Naive thymus-derived CD4-positive, alpha-beta T cell (primary cell): ENCODE measurements around the gene PTPRN2. TPM values are rescaled to one million over a fixed set of nuclear protein-coding genes. Genes with fewer than 3 reads are reported as not detected.

ENCODE experiments used
- ATAC-seq: fragments of 150-1000 bp; cut with Tn5 transposase; 2 replicates; pipeline ENCODE4 v1.10.0; 2021; ENCODE audit warnings: mild to moderate bottlenecking, moderate library complexity
- CTCF ChIA-PET: fragments of 350-600 bp; sonication (Branson Sonifier 250); formaldehyde crosslinking; loops from one replicate; lab custom pipeline; 2021; ENCODE audit warnings: antibody characterized with exemption; lab: Charles Lee
- POLR2A ChIA-PET: fragments of 350-600 bp; sonication (Branson Sonifier 250); formaldehyde crosslinking; loops from one replicate; lab custom pipeline; 2021; ENCODE audit warnings: antibody characterized with exemption, inconsistent platforms; lab: Charles Lee
- DNase-seq, 9 donors: peaks; one replicate each; pipeline versions ENCODE4 v3.0.0 to v3.0.0-alpha.2; 2020 to 2022; ENCODE audit warnings: mixed read lengths in 1 of 9
- H3K27ac ChIP-seq: one replicate; pipeline ENCODE4 v1.7.0; 2013; ENCODE audit warnings: mild to moderate bottlenecking, low read depth, low read length, moderate library complexity
- H3K27me3 ChIP-seq, 2 donors: one replicate each; pipeline ENCODE4 v1.7.0; 2013; ENCODE audit warnings: low read length in 2 of 2, mild to moderate bottlenecking in 2 of 2, moderate library complexity in 2 of 2; ENCODE audit not compliant: control insufficient read depth in 2 of 2, insufficient read depth in 2 of 2
- H3K36me3 ChIP-seq, 3 experiments: 1 replicate in 2 of 3; 2 replicates in 1 of 3; pipeline ENCODE4 v1.7.0; 2013; ENCODE audit warnings: low read length in 3 of 3, mild to moderate bottlenecking in 3 of 3, moderate library complexity in 1 of 3; ENCODE audit not compliant: insufficient read depth in 3 of 3, control insufficient read depth in 2 of 3
- H3K4me1 ChIP-seq, 2 donors: one replicate each; pipeline ENCODE4 v1.7.0; 2013; ENCODE audit warnings: low read length in 2 of 2, mild to moderate bottlenecking in 2 of 2, moderate library complexity in 1 of 2; ENCODE audit not compliant: control insufficient read depth in 2 of 2, insufficient read depth in 2 of 2
- H3K4me3 ChIP-seq: 2 replicates; pipeline ENCODE4 v1.7.0; 2013; ENCODE audit warnings: mild to moderate bottlenecking, low read length
- H3K9me3 ChIP-seq, 3 experiments: 1 replicate in 2 of 3; 2 replicates in 1 of 3; pipeline ENCODE4 v1.7.0; 2013; ENCODE audit warnings: low read length in 3 of 3; ENCODE audit not compliant: control insufficient read depth in 2 of 3
- H3K27ac Mint-ChIP-seq, 9 donors: one replicate each; pipeline ENCODE4 v1.8.0; 2020 to 2022; ENCODE audit warnings: mixed read lengths in 9 of 9, mild to moderate bottlenecking in 8 of 9, moderate library complexity in 5 of 9, inconsistent platforms in 2 of 9
- H3K27me3 Mint-ChIP-seq, 5 donors: one replicate each; pipeline ENCODE4 v1.8.0; 2021 to 2022; ENCODE audit warnings: mixed read lengths in 5 of 5, mild to moderate bottlenecking in 1 of 5
- H3K36me3 Mint-ChIP-seq, 5 donors: one replicate each; pipeline ENCODE4 v1.8.0; 2020 to 2022; ENCODE audit warnings: mixed read lengths in 5 of 5, mild to moderate bottlenecking in 3 of 5, inconsistent platforms in 1 of 5
- H3K4me1 Mint-ChIP-seq, 7 donors: one replicate each; pipeline ENCODE4 v1.8.0; 2020 to 2022; ENCODE audit warnings: mixed read lengths in 7 of 7, mild to moderate bottlenecking in 3 of 7, inconsistent platforms in 1 of 7
- H3K4me3 Mint-ChIP-seq, 10 donors: one replicate each; pipeline ENCODE4 v1.8.0; 2020 to 2022; ENCODE audit warnings: mild to moderate bottlenecking in 10 of 10, mixed read lengths in 10 of 10, moderate library complexity in 6 of 10, inconsistent platforms in 2 of 10
- H3K9me3 Mint-ChIP-seq, 11 donors: one replicate each; pipeline ENCODE4 v1.8.0; 2020 to 2022; ENCODE audit warnings: mixed read lengths in 11 of 11, mild to moderate bottlenecking in 4 of 11, inconsistent platforms in 1 of 11, moderate library complexity in 1 of 11
- intact Hi-C, 2 donors: fragments of 100-400 bp; cut with micrococcal nuclease; formaldehyde crosslinking; loops; one replicate each; pipeline ENCODE4 v1.15.1; 2023
- polyA plus RNA-seq, 2 donors: library from polyadenylated mRNA; unstranded; fragments of 300-500 nt; fragmentation: Illumina TruSeq; gene quantifications; one replicate each; pipeline ENCODE4 v1.2.3, GENCODE V29; 2021
- total RNA-seq, 6 experiments: library from RNA in 5 of 6; stranded (reverse) in 5 of 6; gene quantifications; 1 replicate in 5 of 6; 2 replicates in 1 of 6; pipeline ENCODE4 v1.2.3 and lab custom pipeline; 2021 to 2026

The PTPRN2 gene
- total and polyA plus RNA-seq, 7 experiments from 2014 or later: 0.58 to 2.3 (median 1.4) TPM

DNA sequence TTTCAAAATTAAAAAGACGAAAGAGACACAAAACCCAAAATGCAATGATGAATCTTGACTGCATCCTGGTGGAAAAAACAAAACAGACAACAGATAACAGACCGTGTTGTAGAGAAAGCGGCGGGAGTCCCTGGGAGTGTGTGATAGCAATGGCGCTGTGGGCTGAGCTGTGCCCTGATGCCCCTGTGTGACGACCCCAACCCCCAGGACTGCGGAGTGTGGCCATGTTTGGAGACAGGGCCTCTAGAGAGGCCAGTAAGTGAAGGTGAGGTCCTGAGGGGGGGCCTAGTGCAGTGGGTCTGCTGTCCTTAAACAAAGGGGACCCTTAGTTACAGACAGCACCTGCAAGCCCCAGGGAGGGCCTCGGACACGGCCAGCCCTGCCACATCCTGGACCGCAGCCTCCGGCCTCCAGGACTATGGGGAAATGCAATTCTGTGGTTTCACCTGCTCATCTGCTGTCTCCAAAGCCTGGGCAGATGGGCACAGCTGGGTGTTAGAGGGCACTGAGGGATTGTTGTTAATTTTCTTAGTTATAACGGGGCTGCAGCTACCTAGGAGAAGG, 973.1 kb downstream of the PTPRN2 start:
- Histone ChIP-seq H3K36me3 (no peaks in the 10 kb centered on the region), H3K27me3 (no peaks in the 10 kb centered on the region), H3K27ac (no peak overlapping the region), H3K4me1 (peaks cover 0 to 8% of the 10 kb centered on the region in 2 donors), H3K4me3 (no peak overlapping the region), H3K9me3 (no peaks in the 10 kb centered on the region)
- POLR2A ChIA-PET: interaction anchor here (0.8 to 5.2 kb wide), 4 partner anchors 10 to 257 kb away, joined by 4 to 61 read pairs (median 6); no protein-coding TSS in a partner anchor
- Mint-ChIP-seq H3K27ac (peak overlapping the region in 8 of 9 donors; percentile 46 to 83 (median 63)), H3K9me3 (peaks cover 0 to 3% (median 0%) of the 10 kb centered on the region in 11 donors), H3K4me1 (peaks cover 8 to 37% (median 23%) of the 10 kb centered on the region in 7 donors), H3K4me3 (peak overlapping the region in 6 of 10 donors; percentile 33 to 87 (median 66)), H3K36me3 (peaks cover 0 to 11% (median 0%) of the 10 kb centered on the region in 5 donors), H3K27me3 (peaks cover 0 to 4% (median 0%) of the 10 kb centered on the region in 5 donors)
- DNase-seq: no peak
- ATAC-seq: no peak
- intact Hi-C loops: loop anchor here (2.0 to 5.0 kb wide), 4 partner anchors 37 to 182 kb away; no protein-coding TSS in a partner anchor
- CTCF ChIA-PET: interaction anchor here (0.7 to 1.2 kb wide), 6 partner anchors 12 to 143 kb away, joined by 3 read pairs; no protein-coding TSS in a partner anchor

- Mint-ChIP-seq H3K4me3 (peak overlapping the region in 9 of 10 donors; percentile 3 to 92 (median 79)), H3K27ac (peak overlapping the region in 7 of 9 donors; percentile 46 to 86 (median 78)), H3K36me3 (peaks cover 0 to 11% (median 0%) of the 10 kb centered on the region in 5 donors), H3K9me3 (peaks cover 0 to 3% (median 0%) of the 10 kb centered on the region in 11 donors), H3K4me1 (peaks cover 8 to 37% (median 23%) of the 10 kb centered on the region in 7 donors), H3K27me3 (peaks cover 0 to 4% (median 0%) of the 10 kb centered on the region in 5 donors)
- intact Hi-C loops: loop anchor here (1.0 to 5.0 kb wide), 10 partner anchors 13 to 262 kb away; no protein-coding TSS in a partner anchor
- H3K27ac ChIP-seq: peak overlapping the region; percentile 20
- H3K27me3 ChIP-seq: no peaks in the 10 kb centered on the region
- no peaks in the 10 kb centered on the region for H3K9me3 ChIP-seq
- no peak for ATAC-seq
- ChIA-PET POLR2A (interaction anchor here (0.8 to 5.2 kb wide), 9 partner anchors 11 to 262 kb away, joined by 3 to 61 read pairs (median 4); no protein-coding TSS in a partner anchor), CTCF (interaction anchor here (0.7 to 1.2 kb wide), 7 partner anchors 8 to 142 kb away, joined by 3 read pairs; no protein-coding TSS in a partner anchor)
- peak overlapping the region; percentile 79 for H3K4me3 ChIP-seq
- no peak for DNase-seq
- H3K4me1 ChIP-seq: peaks cover 0 to 8% of the 10 kb centered on the region in 2 donors
- H3K36me3 ChIP-seq: no peaks in the 10 kb centered on the region
Measured at GRCh38 chr7:157613575-157614322, 973.9 kb downstream of the PTPRN2 start.

GRCh38 chr7:157612664-157613561, 974.7 kb downstream of the PTPRN2 start:
- H3K4me1 ChIP-seq: peaks cover 0 to 8% of the 10 kb centered on the region in 2 donors
- H3K36me3 ChIP-seq: no peaks in the 10 kb centered on the region
- Mint-ChIP-seq H3K9me3 (peaks cover 0 to 3% (median 0%) of the 10 kb centered on the region in 11 donors), H3K36me3 (peaks cover 0 to 11% (median 0%) of the 10 kb centered on the region in 5 donors), H3K4me3 (peak overlapping the region; percentile 76 to 93 (median 86)), H3K4me1 (peaks cover 8 to 37% (median 23%) of the 10 kb centered on the region in 7 donors), H3K27ac (peak overlapping the region; percentile 80 to 97 (median 88)), H3K27me3 (peaks cover 0 to 4% (median 0%) of the 10 kb centered on the region in 5 donors)
- H3K27ac ChIP-seq: peak overlapping the region; percentile 63
- POLR2A ChIA-PET: interaction anchor here (0.6 to 5.2 kb wide), 15 partner anchors 10 to 262 kb away, joined by 3 to 61 read pairs (median 4); no protein-coding TSS in a partner anchor
- H3K27me3 ChIP-seq: no peaks in the 10 kb centered on the region
- DNase-seq: peak; percentile 50 to 86 (median 79)
- CTCF ChIA-PET: interaction anchor here (0.6 to 1.8 kb wide), 8 partner anchors 9 to 138 kb away, joined by 3 to 5 read pairs (median 3); no protein-coding TSS in a partner anchor
- no peaks in the 10 kb centered on the region for H3K9me3 ChIP-seq
- intact Hi-C loops: loop anchor here (1.0 to 5.0 kb wide), 9 partner anchors 13 to 262 kb away; no protein-coding TSS in a partner anchor
- ATAC-seq: peak; percentile 88
- H3K4me3 ChIP-seq: peak overlapping the region; percentile 79

- Mint-ChIP-seq H3K36me3 (peaks cover 0 to 11% (median 0%) of the 10 kb centered on the region in 5 donors), H3K9me3 (peaks cover 0 to 3% (median 0%) of the 10 kb centered on the region in 11 donors), H3K27ac (peak overlapping the region; percentile 80 to 97 (median 88)), H3K4me3 (peak overlapping the region; percentile 76 to 93 (median 86)), H3K27me3 (peaks cover 0 to 4% (median 0%) of the 10 kb centered on the region in 5 donors), H3K4me1 (peaks cover 8 to 37% (median 23%) of the 10 kb centered on the region in 7 donors)
- no peaks in the 10 kb centered on the region for H3K27me3 ChIP-seq
- intact Hi-C loops: loop anchor here (2.0 to 5.0 kb wide), 6 partner anchors 35 to 140 kb away; no protein-coding TSS in a partner anchor
- H3K4me3 ChIP-seq: peak overlapping the region; percentile 79
- H3K9me3 ChIP-seq: no peaks in the 10 kb centered on the region
- ChIA-PET CTCF (interaction anchor here (0.7 to 1.8 kb wide), 5 partner anchors 11 to 43 kb away, joined by 3 to 5 read pairs (median 4); no protein-coding TSS in a partner anchor), POLR2A (interaction anchor here (0.9 to 5.2 kb wide), 11 partner anchors 9 to 263 kb away, joined by 3 to 61 read pairs (median 4); no protein-coding TSS in a partner anchor)
- no peaks in the 10 kb centered on the region for H3K36me3 ChIP-seq
- peak overlapping the region; percentile 63 for H3K27ac ChIP-seq
- H3K4me1 ChIP-seq: peaks cover 0 to 8% of the 10 kb centered on the region in 2 donors
- DNase-seq: no peak
- no peak for ATAC-seq
Measured at GRCh38 chr7:157612009-157612663, 975.5 kb downstream of the PTPRN2 start.

GRCh38 chr7:157611341-157611740, 976.3 kb downstream of the PTPRN2 start:
- POLR2A ChIA-PET: interaction anchor here (5.2 kb wide), 1 partner anchor 13 kb away, joined by 61 read pairs; no protein-coding TSS in a partner anchor
- no peak for ATAC-seq

More at GRCh38 chr7:157611341-157611740, 976.3 kb downstream of the PTPRN2 start:
- Mint-ChIP-seq H3K27ac (peak overlapping the region in 3 of 9 donors; percentile 26 to 58 (median 48)), H3K4me1 (peaks cover 8 to 42% (median 27%) of the 10 kb centered on the region in 7 donors), H3K27me3 (peaks cover 0 to 4% (median 0%) of the 10 kb centered on the region in 5 donors), H3K9me3 (peaks cover 0 to 3% (median 0%) of the 10 kb centered on the region in 11 donors), H3K36me3 (peaks cover 0 to 11% (median 0%) of the 10 kb centered on the region in 5 donors), H3K4me3 (peak overlapping the region in 9 of 10 donors; percentile 32 to 78 (median 53))
- no peaks in the 10 kb centered on the region for H3K27me3 ChIP-seq
- DNase-seq: no peak
- H3K4me1 ChIP-seq: peaks cover 0 to 8% of the 10 kb centered on the region in 2 donors
- CTCF ChIA-PET: interaction anchor here (1.4 to 1.8 kb wide), 2 partner anchors 16 to 42 kb away, joined by 4 read pairs; no protein-coding TSS in a partner anchor
- H3K27ac ChIP-seq: no peak overlapping the region
- H3K9me3 ChIP-seq: no peaks in the 10 kb centered on the region
- intact Hi-C loops: loop anchor here (5.0 kb wide), 3 partner anchors 34 to 139 kb away; no protein-coding TSS in a partner anchor
- no peaks in the 10 kb centered on the region for H3K36me3 ChIP-seq
- no peak overlapping the region for H3K4me3 ChIP-seq
